Measurements from ENCODE around the gene KLHL13.
"Not testable (repeated sequence)": the region's sequence is repeated elsewhere in the genome, so short reads cannot be mapped to it uniquely, and the experiment has no call there.

The KLHL13 gene

GRCh38 chrX:117936118-117936517 lies 180.5 kb downstream of the KLHL13 start:
- DNase-seq = no peak
- intact Hi-C loops (cut with DNase I) = no loop called here

DNA sequence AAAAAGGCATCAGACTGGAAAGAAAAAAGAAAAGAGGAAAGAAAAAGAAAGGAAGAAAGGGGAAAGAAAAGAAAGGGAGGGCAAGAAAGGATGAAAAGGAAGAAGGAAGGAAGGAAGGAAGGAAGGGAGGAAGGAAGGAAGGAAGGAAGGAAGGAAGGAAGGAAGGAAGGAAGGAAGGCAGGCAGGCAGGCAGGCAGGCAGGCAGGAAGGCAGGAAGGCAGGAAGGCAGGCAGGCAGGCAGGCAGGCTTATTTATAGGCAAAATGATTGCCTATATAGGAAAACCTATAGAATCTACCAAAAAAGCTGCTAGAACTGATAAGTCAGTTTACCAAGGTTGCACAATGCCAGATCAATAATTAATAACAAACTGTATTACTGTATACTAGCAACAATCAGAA lies 186.5 kb downstream of the KLHL13 start:
- intact Hi-C loops (cut with DNase I); DNase-seq: not testable (repeated sequence)

DNA sequence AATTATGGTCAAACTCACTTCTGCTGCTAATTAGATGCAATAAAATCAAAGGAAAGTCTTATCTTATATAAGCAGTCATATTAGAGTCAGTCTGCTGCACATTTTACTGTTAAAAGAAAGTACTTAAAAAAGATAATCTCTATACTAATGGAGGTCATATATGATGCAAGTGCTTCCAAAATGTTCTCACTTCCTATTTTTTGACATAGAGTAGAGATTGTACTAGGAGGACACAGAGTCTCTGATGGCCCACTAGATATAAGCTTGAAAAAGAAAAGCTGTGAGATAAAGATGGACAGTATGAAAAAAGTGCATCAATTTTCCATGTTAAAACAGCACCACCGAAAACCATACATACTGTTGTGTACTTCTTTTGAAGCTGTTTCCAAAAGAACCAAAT lies 196.9 kb downstream of the KLHL13 start:
- intact Hi-C loops (cut with DNase I) = no loop called here

GRCh38 chrX:117910216-117910615 lies 206.4 kb downstream of the KLHL13 start:
- DNase-seq = no peak
- intact Hi-C loops (cut with DNase I) = no loop called here

More for the DNA sequence above, 196.9 kb downstream of the KLHL13 start:
- DNase-seq = no peak

- intact Hi-C loops (cut with DNase I) = no loop called here
- peak in 21 of 42 donors; percentile 0 to 75 (median 19) for DNase-seq
Observed at GRCh38 chrX:117898226-117898625, 218.4 kb downstream of the KLHL13 start.

- no peak for DNase-seq
- intact Hi-C loops (cut with DNase I) = no loop called here
Observed at GRCh38 chrX:117895418-117895817, 221.2 kb downstream of the KLHL13 start.

DNA sequence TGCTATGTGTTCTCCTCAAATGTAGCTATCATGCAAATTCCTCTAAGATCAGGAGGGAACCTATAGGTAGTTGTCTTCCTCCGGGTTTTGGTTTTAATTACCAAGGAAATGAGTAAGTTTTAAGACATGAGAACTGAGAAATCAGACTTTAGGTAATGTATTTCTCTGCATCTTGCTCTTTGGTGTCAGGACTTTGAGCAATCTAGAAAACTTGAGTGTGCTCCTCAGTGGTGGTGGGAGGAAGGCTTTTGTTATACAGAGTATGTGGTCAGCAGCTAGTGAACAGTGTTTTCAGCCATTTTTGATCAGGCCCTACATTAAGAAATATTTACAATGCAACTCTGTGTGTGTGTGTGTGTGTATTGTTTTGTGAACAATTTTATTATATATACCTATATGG lies 224.1 kb downstream of the KLHL13 start:
- no peak for DNase-seq
- intact Hi-C loops (cut with DNase I) = no loop called here

GRCh38 chrX:117871796-117872195 lies 244.8 kb downstream of the KLHL13 start:
- no peak for DNase-seq

GRCh38 chrX:117860517-117860916 lies 256.1 kb downstream of the KLHL13 start:
- no peak for DNase-seq
- intact Hi-C loops (cut with DNase I) = no loop called here

More at GRCh38 chrX:117871796-117872195, 244.8 kb downstream of the KLHL13 start:
- intact Hi-C loops (cut with DNase I) = no loop called here

DNA sequence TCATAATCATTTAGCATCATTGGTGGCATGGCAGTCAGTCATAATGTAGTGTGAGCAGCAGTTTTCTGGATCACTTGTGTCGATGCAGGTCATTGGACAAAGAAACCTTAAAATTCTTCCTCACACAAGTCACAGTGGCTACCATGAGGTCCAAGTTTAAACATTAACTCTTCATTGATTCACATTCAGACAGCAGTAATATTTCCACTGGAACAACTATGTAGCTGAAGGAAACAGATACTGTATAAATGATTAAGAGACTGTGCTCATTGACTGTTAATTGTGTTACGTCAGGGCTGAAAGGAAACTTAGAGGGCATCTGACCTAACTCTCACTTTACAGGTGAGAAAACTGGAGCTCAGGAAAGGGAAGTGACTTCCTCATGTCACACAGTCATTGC lies 261.8 kb downstream of the KLHL13 start:
- intact Hi-C loops (cut with DNase I) = no loop called here

DNA sequence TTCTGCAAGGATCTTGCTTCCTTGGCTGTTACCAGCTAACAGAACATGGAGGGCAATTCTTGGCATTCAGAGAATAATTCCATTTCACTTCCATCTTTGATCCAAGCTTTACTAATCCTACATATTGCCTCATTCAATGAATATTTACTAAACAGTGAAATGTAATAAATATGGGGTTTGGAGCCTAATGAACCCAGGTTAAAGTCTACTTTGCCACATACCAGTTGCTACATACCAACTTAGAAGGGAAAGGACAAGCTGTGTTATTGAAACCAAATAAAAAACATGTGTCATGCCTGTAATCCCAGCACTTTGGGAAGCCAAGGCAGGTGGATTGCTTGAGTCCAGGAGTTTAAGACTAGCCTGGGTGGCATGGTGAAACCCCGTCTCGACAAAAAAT lies 265.6 kb downstream of the KLHL13 start:
- intact Hi-C loops (cut with DNase I) = no loop called here
- no peak for DNase-seq

More for the DNA sequence above, 261.8 kb downstream of the KLHL13 start:
- DNase-seq = no peak

Data from head of caudate nucleus (tissue), 42 donors.